Measurements from ENCODE around the gene SPRY1. TPM values are rescaled to one million over a fixed set of nuclear protein-coding genes. Genes with fewer than 3 reads are reported as not detected.

SPRY1 gene
- total RNA-seq, 2 donors from 2014 or later, result 147 to 215 TPM

DNA sequence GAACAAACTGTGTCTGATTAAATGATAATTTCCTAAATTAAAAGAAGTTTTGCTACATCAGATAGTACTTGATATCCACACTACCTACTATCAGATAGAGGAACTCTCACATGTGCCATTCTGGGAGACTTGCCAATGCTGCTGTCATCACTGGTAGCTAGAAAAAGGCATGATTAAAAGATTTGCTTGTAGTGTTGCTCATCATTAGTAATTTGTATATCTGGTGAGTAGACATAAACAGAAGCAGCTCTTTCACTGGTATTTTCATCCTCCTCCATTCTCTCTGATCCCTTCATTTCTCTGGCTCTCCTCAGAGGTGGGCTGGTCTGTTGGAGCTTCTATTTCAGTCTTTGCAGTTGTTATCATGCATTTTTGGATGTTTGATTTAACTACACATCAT lies 56.0 kb downstream of the SPRY1 start:
- Histone ChIP-seq H3K4me3 (no peak overlapping the region), H3K27me3 (replicated peaks; ENCODE audit: insufficient read depth) (no peaks in the 10 kb centered on the region), H3K27ac (no peak overlapping the region), H3K4me1 (ENCODE audit: control insufficient read depth in 1 of 2, low read depth in 2 of 2) (no peaks in the 10 kb centered on the region), H3K36me3 (no peaks in the 10 kb centered on the region), H3K9me3 (no peaks in the 10 kb centered on the region)
- DNase-seq (ENCODE audit: low spot score) (peak; percentile 23), ATAC-seq (ENCODE audit: insufficient number of reproducible peaks, low FRiP score, low read depth) (no peak)
- TF ChIP-seq, protein P1, sequence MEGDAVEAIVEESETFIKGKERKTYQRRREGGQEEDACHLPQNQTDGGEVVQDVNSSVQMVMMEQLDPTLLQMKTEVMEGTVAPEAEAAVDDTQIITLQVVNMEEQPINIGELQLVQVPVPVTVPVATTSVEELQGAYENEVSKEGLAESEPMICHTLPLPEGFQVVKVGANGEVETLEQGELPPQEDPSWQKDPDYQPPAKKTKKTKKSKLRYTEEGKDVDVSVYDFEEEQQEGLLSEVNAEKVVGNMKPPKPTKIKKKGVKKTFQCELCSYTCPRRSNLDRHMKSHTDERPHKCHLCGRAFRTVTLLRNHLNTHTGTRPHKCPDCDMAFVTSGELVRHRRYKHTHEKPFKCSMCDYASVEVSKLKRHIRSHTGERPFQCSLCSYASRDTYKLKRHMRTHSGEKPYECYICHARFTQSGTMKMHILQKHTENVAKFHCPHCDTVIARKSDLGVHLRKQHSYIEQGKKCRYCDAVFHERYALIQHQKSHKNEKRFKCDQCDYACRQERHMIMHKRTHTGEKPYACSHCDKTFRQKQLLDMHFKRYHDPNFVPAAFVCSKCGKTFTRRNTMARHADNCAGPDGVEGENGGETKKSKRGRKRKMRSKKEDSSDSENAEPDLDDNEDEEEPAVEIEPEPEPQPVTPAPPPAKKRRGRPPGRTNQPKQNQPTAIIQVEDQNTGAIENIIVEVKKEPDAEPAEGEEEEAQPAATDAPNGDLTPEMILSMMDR (IDR thresholded peaks at IDR 0.05), result no peak

DNA sequence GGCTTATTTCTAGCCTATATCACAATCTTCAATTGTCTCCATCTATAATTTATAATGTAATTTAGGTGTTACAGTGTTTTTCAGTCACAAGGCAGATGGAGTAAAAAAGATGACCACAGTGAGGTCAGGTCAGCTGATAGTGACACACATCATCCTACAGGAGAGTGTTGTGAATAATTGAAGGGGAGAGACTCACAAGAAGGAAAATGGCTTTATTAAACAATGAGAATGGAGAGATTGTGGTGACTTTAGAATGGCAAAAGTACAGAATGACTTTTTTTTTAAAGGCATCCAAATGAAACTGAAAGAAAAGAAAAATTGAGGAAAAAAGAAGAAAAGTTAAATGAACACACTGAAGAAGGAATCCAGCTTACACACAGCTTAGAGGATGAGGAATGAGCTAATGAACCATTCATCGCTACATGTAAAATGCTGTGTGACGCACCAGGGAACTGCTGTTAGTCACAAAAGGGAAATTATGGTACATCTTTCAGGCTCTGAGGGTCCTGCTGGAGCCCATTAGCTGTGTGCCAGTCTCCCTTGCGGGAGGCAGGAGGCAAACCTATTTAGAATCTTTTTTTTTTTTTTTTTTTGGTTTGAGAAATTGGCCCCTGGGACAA lies 56.6 kb downstream of the SPRY1 start:
- Histone ChIP-seq H3K4me3 (no peak overlapping the region), H3K27me3 (replicated peaks; ENCODE audit: insufficient read depth) (no peaks in the 10 kb centered on the region), H3K4me1 (ENCODE audit: control insufficient read depth in 1 of 2, low read depth in 2 of 2) (no peaks in the 10 kb centered on the region), H3K27ac (no peak overlapping the region), H3K9me3 (no peaks in the 10 kb centered on the region), H3K36me3 (no peaks in the 10 kb centered on the region)
- DNase-seq (ENCODE audit: low spot score), result no peak
- no peak for ATAC-seq (ENCODE audit: insufficient number of reproducible peaks, low FRiP score, low read depth)
- TF ChIP-seq, protein P1 (IDR thresholded peaks at IDR 0.05), result no peak
